NCI-H345 treated with DMSO at 0.1 percent for 48 hours (cell line): ENCODE measurements around the gene TMEM184A.

Experiments
- DNase-seq: peaks from one replicate; lab custom pipeline; 2025; ENCODE audit not compliant: unreplicated experiment; lab: John Stamatoyannopoulos, UW

The TMEM184A gene

DNA sequence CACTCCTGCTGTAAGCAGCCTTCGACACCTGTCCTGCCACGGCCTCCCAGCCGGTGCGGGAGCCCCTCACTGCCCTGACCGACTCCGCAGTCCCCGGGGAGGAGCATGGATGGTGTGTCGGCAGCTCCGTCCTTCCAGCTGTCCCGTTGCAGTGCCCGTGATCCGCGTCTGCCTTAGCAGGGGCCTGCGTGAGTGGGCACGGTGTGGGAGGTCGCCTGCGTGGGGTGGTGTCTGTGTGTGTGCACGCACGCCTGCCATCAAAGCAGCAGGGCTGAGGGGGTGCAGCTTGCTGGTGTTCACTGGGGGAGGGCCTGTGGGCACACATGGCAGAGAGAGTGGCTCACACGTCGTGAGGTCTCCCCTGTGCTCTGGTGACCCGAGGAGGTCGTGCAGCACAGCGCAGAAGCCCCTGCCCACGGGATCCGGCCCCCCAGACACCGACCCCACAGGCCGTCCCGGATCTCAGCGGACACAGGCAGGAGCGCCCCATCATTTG, 15.2 kb downstream of the TMEM184A start:
- DNase-seq = no peak

- DNase-seq = no peak
These were observed 15.9 kb downstream of the TMEM184A start for GRCh38 chr7:1539882-1540775.

GRCh38 chr7:1539181-1539881, 16.7 kb downstream of the TMEM184A start:
- DNase-seq = no peak

- DNase-seq = no peak
These were observed 17.3 kb downstream of the TMEM184A start for GRCh38 chr7:1538544-1539180.

DNA sequence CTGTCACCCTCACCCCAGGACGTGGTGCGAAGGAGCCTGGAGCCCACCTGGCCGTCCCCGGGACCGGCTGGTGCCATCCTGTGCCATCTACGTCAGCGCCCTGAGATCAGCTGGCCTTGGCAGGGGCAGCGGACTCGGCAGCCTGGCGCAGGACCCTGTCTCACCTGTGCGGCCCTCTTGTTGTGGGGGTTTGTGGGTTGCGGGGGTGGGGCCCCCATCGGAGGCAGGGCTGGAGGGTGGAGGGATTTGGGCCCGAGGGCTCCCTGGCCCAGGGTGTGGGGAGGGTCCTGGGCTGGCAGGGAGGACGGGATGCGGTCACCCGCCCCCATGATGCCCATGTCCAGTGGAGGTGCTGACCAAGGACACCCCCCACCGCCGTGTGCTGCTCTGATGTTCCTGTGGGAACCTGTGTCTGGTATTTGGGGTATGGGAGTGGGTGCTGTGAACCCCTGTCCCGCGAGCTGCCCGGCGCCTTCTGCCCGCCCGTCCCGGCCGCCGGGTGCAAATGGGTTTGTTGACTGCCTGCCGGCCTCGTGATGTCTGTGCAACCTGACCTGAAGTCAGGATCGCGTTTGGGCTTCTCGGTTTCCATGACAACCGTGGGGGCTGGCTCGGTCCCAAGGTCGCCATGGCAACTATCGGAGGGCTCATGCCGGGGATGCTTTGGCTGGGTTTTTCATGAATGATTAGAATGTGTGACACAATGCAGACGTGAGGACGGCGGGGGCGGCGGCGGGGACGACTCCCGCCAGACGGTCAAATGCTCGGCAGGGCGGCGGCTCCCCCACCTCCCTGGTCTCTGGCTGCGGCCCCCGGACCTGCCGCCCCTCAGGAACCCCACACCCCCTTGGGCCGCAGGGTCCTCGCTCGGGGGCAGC, 18.2 kb downstream of the TMEM184A start:
- DNase-seq = no peak

DNA sequence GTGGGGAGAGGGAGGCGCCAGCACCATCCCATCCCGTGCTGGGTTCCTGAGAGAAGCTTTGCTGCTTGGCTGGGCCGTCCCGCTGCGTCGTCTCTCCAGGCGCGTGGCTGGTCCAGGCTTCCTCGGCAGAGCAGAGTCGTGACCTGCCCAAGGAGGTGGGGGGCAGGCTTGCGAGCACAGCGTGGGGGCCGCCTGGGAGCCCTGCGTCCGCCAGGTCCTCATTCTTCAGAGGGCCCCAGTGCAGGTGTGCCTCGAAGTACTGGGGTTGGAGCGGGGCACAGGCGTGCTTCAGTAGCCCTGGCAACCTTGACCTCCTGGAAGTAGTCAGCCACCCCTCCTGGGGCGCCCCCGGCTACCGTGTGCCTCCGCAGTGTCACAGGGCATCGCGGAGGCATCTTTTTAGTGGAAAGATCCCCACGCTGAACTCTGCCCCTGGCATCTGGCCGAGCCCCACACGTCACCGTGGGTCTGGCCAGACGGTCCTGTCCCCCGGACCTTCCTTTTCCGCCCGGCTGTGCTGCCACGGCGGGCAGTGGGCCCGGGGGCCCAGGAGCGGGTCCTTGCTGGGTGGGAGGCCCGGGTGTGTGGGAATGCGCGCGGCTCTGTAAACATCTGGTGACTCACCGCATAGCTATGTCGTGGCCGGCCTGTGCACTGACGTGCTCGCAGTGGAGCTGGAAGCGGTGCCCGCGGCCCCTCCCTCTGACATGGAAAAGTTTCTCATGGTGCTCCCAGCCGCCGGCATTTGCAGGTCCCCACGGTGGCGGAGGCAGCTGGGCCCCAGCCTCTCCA, 19.1 kb downstream of the TMEM184A start:
- DNase-seq = no peak

DNA sequence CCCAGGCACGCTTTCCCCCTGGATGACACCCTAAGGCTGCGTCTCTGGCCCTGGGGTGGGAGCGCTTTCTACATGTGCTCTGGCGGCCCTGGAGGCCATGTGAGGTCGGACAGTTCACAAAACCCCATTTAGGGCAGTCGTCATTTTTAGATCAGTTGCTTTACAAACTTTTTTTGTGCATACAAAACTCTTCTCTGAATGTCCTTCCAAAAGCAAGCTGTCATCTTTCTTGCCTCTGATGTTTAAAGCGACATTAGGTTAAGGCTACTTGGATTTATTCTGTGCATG, 19.6 kb downstream of the TMEM184A start:
- no peak for DNase-seq

DNA sequence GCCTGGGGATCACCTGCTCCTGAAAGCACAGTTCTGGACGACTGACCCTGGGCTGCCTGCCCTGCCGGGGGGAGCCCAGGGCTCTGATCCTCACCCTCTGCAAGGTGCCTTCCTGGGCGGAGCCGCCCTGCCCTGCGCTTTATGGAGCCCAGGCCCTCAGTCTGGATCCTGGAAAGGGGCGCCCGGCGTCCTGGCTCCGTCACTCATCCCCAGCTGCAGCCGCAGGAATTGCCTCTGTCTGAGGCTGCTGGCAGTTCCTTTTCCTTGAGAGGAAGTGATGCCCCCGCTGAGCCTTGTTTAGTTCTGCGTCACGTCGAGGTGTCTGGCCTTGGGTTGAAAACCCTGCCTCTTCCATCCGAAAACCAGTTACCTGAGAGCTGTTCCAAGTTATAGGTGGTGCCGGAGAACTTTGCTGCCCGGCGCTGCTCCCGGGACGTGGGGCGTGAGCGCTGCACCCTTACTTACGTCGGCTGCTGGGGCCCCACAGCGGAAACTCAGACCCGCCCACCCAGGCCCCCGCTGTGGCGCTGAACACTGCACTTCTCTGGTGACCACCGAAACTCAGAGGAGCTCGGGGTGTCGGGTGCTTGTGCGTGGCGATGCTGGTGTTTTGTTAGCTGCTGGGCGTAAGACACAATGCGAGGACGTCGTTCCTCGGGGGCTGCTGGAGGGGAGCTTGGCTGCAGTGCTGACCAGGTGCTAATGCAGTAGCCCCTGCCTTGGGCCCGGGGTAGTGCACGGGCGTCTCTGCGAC, 20.1 kb downstream of the TMEM184A start:
- no peak for DNase-seq

DNA sequence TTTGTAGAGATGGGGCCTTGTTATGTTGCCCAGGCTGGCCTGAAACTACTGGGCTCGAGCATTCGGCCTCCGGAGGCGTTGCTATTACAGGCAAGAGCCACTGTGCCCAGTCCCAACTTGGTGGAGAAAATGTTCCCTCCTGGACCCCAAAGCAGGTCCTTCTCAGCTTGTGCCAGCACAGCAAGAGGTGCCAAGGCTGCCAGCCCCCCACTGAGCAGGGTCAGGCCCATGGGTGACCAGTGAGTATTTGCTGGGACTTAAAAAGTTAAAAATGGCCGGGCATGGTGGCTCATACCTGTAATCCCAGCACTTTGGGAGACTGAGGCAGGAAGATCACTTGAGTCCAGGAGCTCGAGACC, 20.9 kb downstream of the TMEM184A start:
- DNase-seq = no peak

- DNase-seq = no peak
These were observed 21.5 kb downstream of the TMEM184A start for GRCh38 chr7:1534330-1535099.

GRCh38 chr7:1533547-1534329, 22.3 kb downstream of the TMEM184A start:
- DNase-seq = no peak

GRCh38 chr7:1533255-1533546, 22.8 kb downstream of the TMEM184A start:
- no peak for DNase-seq

DNA sequence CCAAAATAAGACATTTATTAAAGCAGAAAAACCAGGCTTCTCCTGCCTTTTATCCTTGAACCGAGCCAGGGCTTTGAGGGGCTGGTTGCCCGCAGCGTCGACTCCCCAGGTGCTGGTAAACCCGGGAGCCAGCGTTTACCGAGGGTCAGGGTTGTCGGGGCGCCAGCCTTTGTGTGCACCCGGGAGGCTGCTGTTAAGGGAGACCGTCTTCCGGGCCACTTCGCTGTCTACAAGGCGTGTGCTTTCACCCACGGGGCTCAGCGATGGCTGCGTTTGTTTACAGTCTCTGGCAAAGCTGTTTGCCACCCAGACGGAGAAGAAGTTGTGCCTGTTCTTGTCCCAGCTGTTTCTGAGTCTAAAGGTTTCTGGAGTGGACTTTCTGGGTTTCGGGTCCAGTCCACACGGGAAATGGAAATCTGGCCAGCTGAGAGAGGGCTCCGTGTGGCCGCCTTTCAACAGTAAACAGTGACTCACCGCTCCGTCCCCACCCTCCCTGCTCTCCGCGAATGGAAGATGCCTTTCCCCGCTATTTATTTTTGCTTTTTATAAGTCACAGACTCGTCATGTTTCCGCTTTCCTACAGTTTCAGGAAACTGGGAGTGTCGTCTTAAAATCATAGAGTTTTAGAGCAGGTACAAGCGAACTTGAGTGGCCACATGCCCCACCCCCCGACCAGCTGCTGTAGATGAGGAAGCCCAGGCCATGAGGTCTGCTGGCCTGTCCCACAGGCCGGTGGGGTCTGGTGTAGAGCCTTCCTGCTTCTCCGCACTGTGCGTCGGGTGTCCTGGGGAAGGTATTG, 23.4 kb downstream of the TMEM184A start:
- no peak for DNase-seq

DNA sequence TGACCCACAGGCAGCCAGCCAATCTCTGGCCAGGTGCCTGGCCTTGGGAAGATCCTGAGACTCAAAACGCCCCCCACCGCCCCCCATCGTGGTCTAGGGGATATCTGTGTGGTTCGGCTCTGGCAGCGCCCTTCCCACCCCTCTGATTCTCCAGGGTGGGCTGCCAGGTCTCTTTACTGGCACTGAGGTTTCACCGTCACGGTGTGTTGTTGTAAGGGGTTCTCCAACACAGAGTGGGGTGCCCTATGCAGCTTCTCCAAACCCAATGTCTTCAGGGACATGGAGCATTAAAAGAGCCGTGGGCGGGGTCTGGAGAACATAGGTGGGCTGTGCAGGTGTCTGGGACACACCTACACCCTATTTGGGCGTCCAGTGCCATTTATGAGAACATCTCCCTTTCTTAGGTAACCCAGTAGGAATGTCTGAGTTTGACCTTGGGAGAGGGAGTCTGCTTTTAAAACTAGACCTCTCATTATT, 24.0 kb downstream of the TMEM184A start:
- DNase-seq = no peak

DNA sequence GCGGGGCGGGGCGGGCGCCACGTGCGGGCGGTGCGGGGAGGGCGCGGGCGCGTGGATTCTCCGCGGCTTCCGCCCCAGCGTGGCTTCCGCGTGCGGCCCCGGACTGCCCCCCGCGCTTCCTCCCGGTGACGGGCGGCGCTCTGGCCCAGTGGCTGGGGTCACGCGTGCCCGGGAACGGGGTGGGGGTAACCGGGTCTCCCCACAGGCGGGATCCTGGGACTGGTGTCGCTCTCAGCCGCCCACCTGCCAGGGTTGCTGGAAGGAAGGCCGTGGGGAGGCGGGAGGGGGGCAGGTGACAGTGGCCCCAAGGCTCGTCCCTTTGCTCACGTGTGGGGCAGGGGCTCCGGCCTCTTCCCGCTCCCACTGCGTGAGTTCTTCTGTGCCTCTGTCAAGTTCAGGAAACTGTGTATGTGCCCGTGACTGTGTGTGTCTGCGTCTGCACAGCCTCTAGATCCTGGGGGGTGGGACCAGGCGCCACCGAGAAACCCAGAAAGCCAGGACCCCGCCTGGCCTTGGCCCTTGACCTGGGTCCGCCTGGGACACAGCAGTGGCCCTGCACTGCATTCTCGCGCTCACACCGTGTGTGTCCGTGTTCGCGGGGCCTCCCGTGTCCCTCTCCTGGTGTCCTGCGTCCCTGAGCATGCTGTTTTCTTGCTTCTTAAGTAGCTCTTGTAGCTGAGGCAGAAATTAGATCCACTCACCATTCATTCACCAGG, 24.6 kb downstream of the TMEM184A start:
- no peak for DNase-seq

DNA sequence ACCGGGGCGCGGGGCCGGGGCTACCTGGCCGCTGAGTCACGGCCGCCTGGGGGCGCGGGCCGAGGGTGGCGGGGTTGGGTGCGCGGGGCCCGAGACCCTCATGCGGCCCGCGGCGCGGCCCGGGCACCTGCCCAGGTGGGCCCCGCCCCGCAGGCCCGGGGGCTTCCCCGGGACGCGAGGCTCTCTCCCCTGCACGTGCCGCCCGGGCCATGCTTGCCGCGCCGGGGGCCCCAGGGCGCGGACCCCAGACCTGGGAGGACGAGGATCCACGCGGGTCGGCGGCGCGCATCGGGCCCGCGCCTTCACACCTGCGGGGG, 25.1 kb downstream of the TMEM184A start:
- DNase-seq = no peak
